ENCODE data around the gene PRKAR2B. TPM values are rescaled to one million over a fixed set of nuclear protein-coding genes. Genes with fewer than 3 reads are reported as not detected.

Gene PRKAR2B
- total and polyA plus RNA-seq, 10 donors = 8.3 to 74.4 (median 38.9) TPM

- peaks cover 0 to 13% (median 8%) of the 10 kb centered on the region in 8 donors for H3K9me3 ChIP-seq
- H3K4me1 ChIP-seq = no peaks in the 10 kb centered on the region
- H3K27me3 ChIP-seq (replicated peaks in 1 of 7) = no peaks in the 10 kb centered on the region
- no peak overlapping the region for H3K27ac ChIP-seq
- no peak for DNase-seq
- intact Hi-C loops (cut with DNase I; ENCODE audit: low total_unique reads) = no loop called here
- H3K36me3 ChIP-seq = no peaks in the 10 kb centered on the region
- WGBS, 5 donors = 76 to 96% (median 89%) methylated on average over 1 of the region's 1 CpG
- H3K4me3 ChIP-seq = no peak overlapping the region
- no peak for TF ChIP-seq POLR2A (IDR thresholded peaks at IDR 0.05)
- TF ChIP-seq, protein P1, sequence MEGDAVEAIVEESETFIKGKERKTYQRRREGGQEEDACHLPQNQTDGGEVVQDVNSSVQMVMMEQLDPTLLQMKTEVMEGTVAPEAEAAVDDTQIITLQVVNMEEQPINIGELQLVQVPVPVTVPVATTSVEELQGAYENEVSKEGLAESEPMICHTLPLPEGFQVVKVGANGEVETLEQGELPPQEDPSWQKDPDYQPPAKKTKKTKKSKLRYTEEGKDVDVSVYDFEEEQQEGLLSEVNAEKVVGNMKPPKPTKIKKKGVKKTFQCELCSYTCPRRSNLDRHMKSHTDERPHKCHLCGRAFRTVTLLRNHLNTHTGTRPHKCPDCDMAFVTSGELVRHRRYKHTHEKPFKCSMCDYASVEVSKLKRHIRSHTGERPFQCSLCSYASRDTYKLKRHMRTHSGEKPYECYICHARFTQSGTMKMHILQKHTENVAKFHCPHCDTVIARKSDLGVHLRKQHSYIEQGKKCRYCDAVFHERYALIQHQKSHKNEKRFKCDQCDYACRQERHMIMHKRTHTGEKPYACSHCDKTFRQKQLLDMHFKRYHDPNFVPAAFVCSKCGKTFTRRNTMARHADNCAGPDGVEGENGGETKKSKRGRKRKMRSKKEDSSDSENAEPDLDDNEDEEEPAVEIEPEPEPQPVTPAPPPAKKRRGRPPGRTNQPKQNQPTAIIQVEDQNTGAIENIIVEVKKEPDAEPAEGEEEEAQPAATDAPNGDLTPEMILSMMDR (IDR thresholded peaks at IDR 0.05 in 8 of 11, conservative IDR thresholded peaks at IDR 0.05 in 3 of 11) = no peak
- no peak for TF ChIP-seq POLR2AphosphoS5 (IDR thresholded peaks at IDR 0.05)
Measured at GRCh38 chr7:107034553-107034952, 10.0 kb upstream of the PRKAR2B start.

DNA sequence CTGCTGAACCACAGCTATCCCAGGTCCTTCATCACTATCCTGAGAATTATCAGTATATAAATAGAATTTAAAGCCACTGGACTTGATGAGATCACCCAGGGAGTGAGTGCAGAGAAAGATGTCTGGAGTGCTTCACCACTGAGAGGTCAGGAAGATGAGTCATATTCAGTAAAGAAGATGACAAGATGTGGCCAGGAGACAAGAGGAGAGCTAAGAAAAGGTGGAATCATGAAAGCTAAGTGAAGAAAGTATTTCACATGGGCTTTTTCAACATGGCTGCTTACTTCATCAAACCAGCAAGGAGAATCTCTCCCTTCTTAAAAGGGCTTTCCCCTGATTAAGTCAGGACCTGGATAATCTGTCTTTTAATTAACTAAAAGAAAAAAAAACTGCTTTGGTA, 9.1 kb upstream of the PRKAR2B start:
- intact Hi-C loops (cut with DNase I; ENCODE audit: low total_unique reads) = no loop called here
- H3K36me3 ChIP-seq = no peaks in the 10 kb centered on the region
- no peak for DNase-seq
- TF ChIP-seq, protein P1 (IDR thresholded peaks at IDR 0.05 in 8 of 11, conservative IDR thresholded peaks at IDR 0.05 in 3 of 11) = no peak
- H3K9me3 ChIP-seq = peaks cover 0 to 13% (median 8%) of the 10 kb centered on the region in 8 donors
- no peaks in the 10 kb centered on the region for H3K27me3 ChIP-seq (replicated peaks in 1 of 7)
- no peaks in the 10 kb centered on the region for H3K4me1 ChIP-seq
- no peak overlapping the region for H3K27ac ChIP-seq
- no peak overlapping the region for H3K4me3 ChIP-seq

DNA sequence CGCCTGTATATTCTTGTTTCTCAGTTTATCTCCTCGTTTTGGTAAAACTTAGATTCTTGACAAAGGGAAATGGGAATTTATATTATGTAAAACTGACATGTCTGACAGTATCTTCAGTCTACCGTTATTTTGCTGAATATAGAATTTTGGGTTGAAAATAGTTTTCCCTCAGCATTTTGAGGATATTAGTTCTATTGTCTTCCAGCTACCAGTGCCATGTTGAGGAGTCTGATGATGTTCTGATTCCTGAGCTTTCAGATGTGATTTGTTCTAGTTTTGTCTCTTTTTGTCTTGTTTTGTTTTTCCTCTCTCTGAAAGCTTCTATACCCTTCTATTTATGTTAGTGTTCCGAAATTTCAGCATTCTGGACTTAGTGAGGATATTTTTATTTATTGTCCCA, 8.0 kb upstream of the PRKAR2B start:
- no peak for DNase-seq
- Histone ChIP-seq H3K27me3 (replicated peaks in 1 of 7) (no peaks in the 10 kb centered on the region), H3K4me3 (no peak overlapping the region), H3K27ac (no peak overlapping the region), H3K36me3 (no peaks in the 10 kb centered on the region), H3K9me3 (peaks cover 0 to 13% (median 8%) of the 10 kb centered on the region in 8 donors), H3K4me1 (peaks cover 0 to 3% (median 0%) of the 10 kb centered on the region in 6 donors)
- TF ChIP-seq POLR2AphosphoS5 (IDR thresholded peaks at IDR 0.05) (no peak), POLR2A (IDR thresholded peaks at IDR 0.05) (no peak)
- TF ChIP-seq, protein P1 (IDR thresholded peaks at IDR 0.05 in 8 of 11, conservative IDR thresholded peaks at IDR 0.05 in 3 of 11) = no peak
- intact Hi-C loops (cut with DNase I; ENCODE audit: low total_unique reads) = no loop called here
- WGBS, 5 donors = 83 to 95% (median 89%) methylated on average over 4 of the region's 4 CpGs

DNA sequence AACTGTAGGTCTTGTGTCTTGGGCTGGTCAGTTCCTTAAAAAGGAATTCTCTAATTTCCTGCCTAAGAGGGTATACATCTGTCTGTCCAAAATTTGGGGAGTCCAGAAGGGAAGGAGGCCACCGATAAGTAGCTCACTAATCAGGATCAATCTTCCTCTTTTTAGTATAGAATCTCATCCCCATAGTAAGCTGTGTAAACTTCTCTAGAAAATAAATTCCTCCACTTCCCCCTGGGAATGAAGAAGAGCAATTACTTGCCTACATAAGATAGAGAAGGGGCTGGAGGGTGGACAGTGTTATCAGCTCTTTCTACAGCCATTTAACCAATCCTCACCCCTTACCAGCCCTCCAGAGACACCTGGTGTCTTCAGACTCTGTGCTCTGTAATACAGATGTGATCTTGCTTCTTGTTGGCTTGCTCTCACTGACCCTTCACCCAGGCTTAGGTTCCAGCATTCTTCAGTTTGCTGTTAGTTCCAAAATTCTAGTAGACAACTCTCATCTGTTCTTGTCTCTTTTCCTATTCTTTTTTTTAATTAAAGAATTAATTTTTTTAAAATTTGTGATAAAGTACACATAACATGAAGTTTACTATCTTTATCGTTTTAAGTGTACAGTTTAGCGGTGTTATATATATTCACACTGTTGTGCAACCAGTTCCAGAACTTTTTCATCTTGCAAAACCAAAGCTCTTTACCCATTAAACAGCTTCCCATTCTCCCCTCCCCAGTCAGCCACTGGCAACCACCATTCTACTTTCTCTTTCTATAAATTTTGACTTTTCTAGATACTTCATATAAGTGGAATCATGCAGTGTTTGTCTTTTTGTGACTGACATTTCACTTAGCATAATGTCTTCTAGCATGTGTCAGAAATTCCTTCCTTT, 6.5 kb upstream of the PRKAR2B start:
- intact Hi-C loops (cut with DNase I; ENCODE audit: low total_unique reads) = no loop called here
- H3K4me3 ChIP-seq = no peak overlapping the region
- H3K4me1 ChIP-seq = peaks cover 0 to 3% (median 0%) of the 10 kb centered on the region in 6 donors
- TF ChIP-seq, protein P1 (IDR thresholded peaks at IDR 0.05 in 8 of 11, conservative IDR thresholded peaks at IDR 0.05 in 3 of 11) = no peak
- TF ChIP-seq POLR2AphosphoS5 (IDR thresholded peaks at IDR 0.05) = no peak
- WGBS, 5 donors = 60 to 72% (median 67%) methylated on average over 3 of the region's 3 CpGs
- peak overlapping the region in 2 of 8 donors; percentile 31 to 32 for H3K27ac ChIP-seq
- H3K36me3 ChIP-seq = no peaks in the 10 kb centered on the region
- peaks cover 0 to 13% (median 8%) of the 10 kb centered on the region in 8 donors for H3K9me3 ChIP-seq
- DNase-seq = no peak
- no peaks in the 10 kb centered on the region for H3K27me3 ChIP-seq (replicated peaks in 1 of 7)

Measured in spleen (tissue), 11 donors.